Keratinocyte (primary cell): ENCODE measurements around the gene CHST8. TPM values are rescaled to one million over a fixed set of nuclear protein-coding genes. Genes with fewer than 3 reads are reported as not detected.
"Not testable (repeated sequence)": the region's sequence is repeated elsewhere in the genome, so short reads cannot be mapped to it uniquely, and the experiment has no call there.

Source experiments
- DNase-seq: peaks from one replicate; pipeline ENCODE4 v3.0.0-alpha.2; 2011; ENCODE audit warnings: low read depth, missing footprints, low spot score
- FAIRE-seq: peaks from 2 replicates; lab custom pipeline; 2011; peaks lifted over from hg19 to GRCh38; lab: Jason Lieb, UNC
- H2AFZ ChIP-seq: 2 replicates; pipeline ENCODE4 v1.6.0; 2012; ENCODE audit warnings: low read length, control low read depth, inconsistent platforms; ENCODE audit not compliant: control insufficient read depth
- H3K27ac ChIP-seq: 2 replicates; pipeline ENCODE4 v1.5.1; 2011; ENCODE audit warnings: low read length; ENCODE audit not compliant: control insufficient read depth, insufficient read depth
- H3K27me3 ChIP-seq: 3 replicates; pipeline ENCODE4 v1.6.0; 2011; ENCODE audit warnings: low read length; ENCODE audit not compliant: control insufficient read depth, insufficient read depth; ENCODE audit errors: extremely low read depth
- H3K36me3 ChIP-seq, 2 experiments: 2 replicates in 1 of 2; 3 replicates in 1 of 2; pipeline ENCODE4 v1.5.1; 2011; ENCODE audit warnings: low read length in 2 of 2, mild to moderate bottlenecking in 1 of 2; ENCODE audit not compliant: control insufficient read depth in 2 of 2, insufficient read depth in 2 of 2; ENCODE audit errors: extremely low read depth in 1 of 2
- H3K4me1 ChIP-seq: 3 replicates; pipeline ENCODE4 v1.5.1; 2011; ENCODE audit warnings: low read length; ENCODE audit not compliant: control insufficient read depth, insufficient read depth; ENCODE audit errors: extremely low read depth
- H3K4me2 ChIP-seq: 3 replicates; pipeline ENCODE4 v1.6.0; 2011; ENCODE audit warnings: low read depth, low read length; ENCODE audit not compliant: control insufficient read depth, insufficient read depth; ENCODE audit errors: extremely low read depth
- H3K4me3 ChIP-seq, 3 experiments: fragments of 200-600 bp in 1 of 3; sonication (generic) in 1 of 3; 2 replicates in 2 of 3; 3 replicates in 1 of 3; pipeline ENCODE4 v1.5.1; 2011 to 2016; ENCODE audit warnings: low read length in 3 of 3, mild to moderate bottlenecking in 3 of 3, control low read depth in 2 of 3, inconsistent platforms in 1 of 3, low read depth in 1 of 3, mixed read lengths in 1 of 3, mixed run types in 1 of 3, moderate library complexity in 1 of 3; ENCODE audit not compliant: control insufficient read depth in 2 of 3, insufficient read depth in 2 of 3; ENCODE audit errors: extremely low read depth in 1 of 3
- H3K79me2 ChIP-seq: 2 replicates; pipeline ENCODE4 v1.6.0; 2012; ENCODE audit warnings: low read length; ENCODE audit not compliant: control insufficient read depth, insufficient read depth
- H3K9ac ChIP-seq: 3 replicates; pipeline ENCODE4 v1.6.0; 2011; ENCODE audit warnings: low read length; ENCODE audit not compliant: control insufficient read depth, insufficient read depth; ENCODE audit errors: extremely low read depth
- H3K9me1 ChIP-seq: 3 replicates; pipeline ENCODE4 v1.6.0; 2011; ENCODE audit warnings: low read length; ENCODE audit not compliant: control insufficient read depth, insufficient read depth; ENCODE audit errors: extremely low read depth
- H3K9me3 ChIP-seq: 2 replicates; pipeline ENCODE4 v1.5.1; 2012; ENCODE audit warnings: low read depth, low read length; ENCODE audit not compliant: control insufficient read depth
- H4K20me1 ChIP-seq: 3 replicates; pipeline ENCODE4 v1.6.0; 2011; ENCODE audit warnings: low read length; ENCODE audit not compliant: control insufficient read depth, insufficient read depth; ENCODE audit errors: extremely low read depth
- CTCF ChIP-seq, 3 experiments: IDR thresholded peaks in 1 of 3; conservative IDR thresholded peaks in 1 of 3; optimal IDR thresholded peaks in 1 of 3; 2 replicates in 2 of 3; 3 replicates in 1 of 3; pipeline versions ENCODE3 to v1.5.1; 2011; ENCODE audit warnings: low read length in 3 of 3, mild to moderate bottlenecking in 3 of 3, moderate library complexity in 2 of 3, control low read depth in 1 of 3, inconsistent platforms in 1 of 3; ENCODE audit not compliant: insufficient read depth in 2 of 3; ENCODE audit errors: extremely low read depth in 1 of 3
- EZH2 ChIP-seq: IDR thresholded peaks from one replicate; pipeline ENCODE4 v1.6.1; 2012; ENCODE audit warnings: inconsistent platforms, mild to moderate bottlenecking, low read length, moderate library complexity
- dilution Hi-C: fragments of 300-500 bp; cut with MboI; formaldehyde crosslinking; loops from one replicate; pipeline ENCODE4 v1.7.0; 2020; ENCODE audit warnings: low sequenced_read_pairs; ENCODE audit not compliant: extremely low pct_ligation_motif_present
- polyA plus RNA-seq, 5 experiments: library from polyadenylated mRNA; depleted of rRNA in 3 of 5; stranded (reverse) in 3 of 5; stranded (forward) in 1 of 5; unstranded in 1 of 5; fragments of >200 nt; gene quantifications; 1 replicate in 1 of 5; 2 replicates in 3 of 5; 3 replicates in 1 of 5; pipeline versions ENCODE4 v1.2.1 to v1.2.3, GENCODE V29; 2011 to 2012; ENCODE audit warnings: missing spikeins in 2 of 5, low read depth in 1 of 5, low replicate concordance in 1 of 5

The CHST8 gene
- polyA plus RNA-seq, 1 donor (not counting 4 experiments of a cell fraction or from before 2014, with no cell fraction given) = not detected

GRCh38 chr19:33693678-33694077, 71.9 kb downstream of the CHST8 start:
- Histone ChIP-seq H3K27ac (no peak overlapping the region), H3K4me1 (no peaks in the 10 kb centered on the region), H3K4me2 (no peak overlapping the region), H4K20me1 (no peaks in the 10 kb centered on the region), H3K9ac (no peak overlapping the region), H3K4me3 (no peak overlapping the region), H3K9me3 (no peaks in the 10 kb centered on the region), H2AFZ (no peak overlapping the region), H3K79me2 (no peaks in the 10 kb centered on the region), H3K27me3 (no peaks in the 10 kb centered on the region), H3K36me3 (no peaks in the 10 kb centered on the region), H3K9me1 (no peaks in the 10 kb centered on the region)
- dilution Hi-C loops = no loop called here
- FAIRE-seq (no peak), DNase-seq (no peak)
- no peak for TF ChIP-seq EZH2
- TF ChIP-seq CTCF (optimal IDR thresholded peaks at IDR 0.05 in 1 of 3, IDR thresholded peaks at IDR 0.05 in 1 of 3, conservative IDR thresholded peaks at IDR 0.05 in 1 of 3; ENCODE audit: extremely low read depth in 1 of 3, insufficient read depth in 2 of 3, low read length in 3 of 3) = no peak

- dilution Hi-C loops, FAIRE-seq: not testable (repeated sequence)
Observed at GRCh38 chr19:33695547-33695946, 73.8 kb downstream of the CHST8 start.

GRCh38 chr19:33697766-33698165, 76.0 kb downstream of the CHST8 start:
- no peaks in the 10 kb centered on the region for H3K9me3 ChIP-seq
- no peak overlapping the region for H3K4me2 ChIP-seq
- no peaks in the 10 kb centered on the region for H3K27me3 ChIP-seq
- TF ChIP-seq CTCF (optimal IDR thresholded peaks at IDR 0.05 in 1 of 3, IDR thresholded peaks at IDR 0.05 in 1 of 3, conservative IDR thresholded peaks at IDR 0.05 in 1 of 3; ENCODE audit: extremely low read depth in 1 of 3, insufficient read depth in 2 of 3, low read length in 3 of 3) (no peak), EZH2 (no peak)
- H3K4me1 ChIP-seq = no peaks in the 10 kb centered on the region
- H3K4me3 ChIP-seq = no peak overlapping the region
- H4K20me1 ChIP-seq = no peaks in the 10 kb centered on the region
- DNase-seq (no peak), FAIRE-seq (no peak)
- no peaks in the 10 kb centered on the region for H3K79me2 ChIP-seq
- no peak overlapping the region for H3K27ac ChIP-seq
- dilution Hi-C loops = no loop called here
- H3K9ac ChIP-seq = no peak overlapping the region
- no peak overlapping the region for H2AFZ ChIP-seq
- H3K36me3 ChIP-seq = no peaks in the 10 kb centered on the region
- no peaks in the 10 kb centered on the region for H3K9me1 ChIP-seq

More at GRCh38 chr19:33695547-33695946, 73.8 kb downstream of the CHST8 start:
- not testable (repeated sequence) for H3K79me2 ChIP-seq, H3K9ac ChIP-seq, H3K4me3 ChIP-seq, H3K9me1 ChIP-seq, H3K4me2 ChIP-seq, DNase-seq, H3K27me3 ChIP-seq, H3K9me3 ChIP-seq, H3K27ac ChIP-seq, H3K36me3 ChIP-seq, H3K4me1 ChIP-seq, H2AFZ ChIP-seq, H4K20me1 ChIP-seq
